Endothelial cell of umbilical vein (primary cell): ENCODE data around the gene SEC61A1. TPM values are rescaled to one million over a fixed set of nuclear protein-coding genes. Genes with fewer than 3 reads are reported as not detected.

ENCODE experiments used
- BruUV-seq: library from RNA; stranded (reverse); fragments of 400-500 nt; replicated peaks from 2 replicates; lab custom pipeline; 2021; lab: Mats Ljungman, UMichigan
- CTCF ChIA-PET: fragments of 300-600, 350-600 bp; sonication (Branson Sonifier 250); formaldehyde crosslinking; loops from one replicate; lab custom pipeline; 2021; ENCODE audit warnings: antibody characterized with exemption, inconsistent platforms; lab: Charles Lee
- POLR2A ChIA-PET: fragments of 300-600, 350-600 bp; sonication (Branson Sonifier 250); formaldehyde crosslinking; loops from one replicate; lab custom pipeline; 2021; ENCODE audit warnings: antibody characterized with exemption, inconsistent platforms; lab: Charles Lee
- DNase-seq: peaks from one replicate; pipeline ENCODE4 v3.0.0-alpha.2; 2011; ENCODE audit warnings: low read depth, low spot score
- FAIRE-seq: peaks from 2 replicates; lab custom pipeline; 2011; peaks lifted over from hg19 to GRCh38; lab: Jason Lieb, UNC
- H2AFZ ChIP-seq: 2 replicates; pipeline ENCODE4 v1.6.0; 2012; ENCODE audit warnings: low read depth, low read length, control low read depth, inconsistent platforms
- H3K27ac ChIP-seq: 2 replicates; pipeline ENCODE4 v1.5.1; 2011; ENCODE audit warnings: low read depth, mild to moderate bottlenecking, control low read depth, low read length, moderate library complexity; ENCODE audit not compliant: insufficient read depth
- H3K27me3 ChIP-seq, 2 experiments: 2 replicates each; pipeline versions ENCODE4 v1.6.0 to v1.6.1; 2011; ENCODE audit warnings: low read length in 2 of 2, mixed read lengths in 1 of 2; ENCODE audit not compliant: control insufficient read depth in 2 of 2, insufficient read depth in 2 of 2
- H3K36me3 ChIP-seq, 2 experiments: 2 replicates in 1 of 2; 3 replicates in 1 of 2; pipeline ENCODE4 v1.5.1; 2011; ENCODE audit warnings: low read length in 2 of 2, mild to moderate bottlenecking in 1 of 2, moderate library complexity in 1 of 2; ENCODE audit not compliant: control insufficient read depth in 2 of 2, insufficient read depth in 2 of 2; ENCODE audit errors: extremely low read depth in 1 of 2
- H3K4me1 ChIP-seq: 3 replicates; pipeline ENCODE4 v1.5.1; 2011; ENCODE audit warnings: mild to moderate bottlenecking, low read length; ENCODE audit not compliant: control insufficient read depth, insufficient read depth; ENCODE audit errors: extremely low read depth
- H3K4me2 ChIP-seq: 2 replicates; pipeline ENCODE4 v1.6.1; 2011; ENCODE audit warnings: low read length, control low read depth, mixed read lengths; ENCODE audit not compliant: insufficient read depth
- H3K4me3 ChIP-seq, 3 experiments: fragments of 200-600 bp in 1 of 3; sonication (generic), shearing (Covaris generic) in 1 of 3; replicated peaks in 1 of 3; 2 replicates each; pipeline ENCODE4 v1.5.1; 2011 to 2016; ENCODE audit warnings: control low read depth in 3 of 3, low read length in 3 of 3, mild to moderate bottlenecking in 2 of 3, inconsistent platforms in 1 of 3, low read depth in 1 of 3, moderate library complexity in 1 of 3; ENCODE audit not compliant: insufficient read depth in 1 of 3
- H3K79me2 ChIP-seq: 2 replicates; pipeline ENCODE4 v1.6.0; 2012; ENCODE audit warnings: low read length, inconsistent platforms; ENCODE audit not compliant: control insufficient read depth, insufficient read depth
- H3K9ac ChIP-seq: replicated peaks from 2 replicates; pipeline ENCODE3; 2011; ENCODE audit warnings: low read length, control low read depth; ENCODE audit not compliant: insufficient read depth; ENCODE audit errors: extremely low read depth
- H3K9me1 ChIP-seq: replicated peaks from 3 replicates; pipeline ENCODE4 v1.6.0; 2011; ENCODE audit warnings: mild to moderate bottlenecking, low read length; ENCODE audit not compliant: control insufficient read depth, insufficient read depth; ENCODE audit errors: extremely low read depth
- H3K9me3 ChIP-seq: replicated peaks from 2 replicates; pipeline ENCODE4 v1.5.1; 2012; ENCODE audit warnings: low read length, inconsistent platforms; ENCODE audit not compliant: control insufficient read depth, insufficient read depth
- H4K20me1 ChIP-seq: replicated peaks from 2 replicates; pipeline ENCODE3; 2011; ENCODE audit warnings: mild to moderate bottlenecking, low read length; ENCODE audit not compliant: control insufficient read depth, insufficient read depth; ENCODE audit errors: extremely low read depth
- CTCF ChIP-seq, 2 donors: IDR thresholded peaks; 1 replicate in 1 of 2; 2 replicates in 1 of 2; pipeline ENCODE4 v1.5.1; 2011; ENCODE audit warnings: low read length in 2 of 2, mild to moderate bottlenecking in 2 of 2, moderate library complexity in 2 of 2, control low read depth in 1 of 2, inconsistent platforms in 1 of 2, low read depth in 1 of 2; ENCODE audit not compliant: insufficient read depth in 1 of 2; ENCODE audit errors: extremely low read depth in 1 of 2
- EZH2 ChIP-seq: IDR thresholded peaks from 2 replicates; pipeline ENCODE4 v1.6.1; 2012; ENCODE audit warnings: borderline replicate concordance, low read depth, mild to moderate bottlenecking, moderate library complexity, low read length, inconsistent platforms; ENCODE audit not compliant: severe bottlenecking
- FOS ChIP-seq: IDR thresholded peaks from 2 replicates; pipeline ENCODE4 v1.6.1; 2011; ENCODE audit warnings: mild to moderate bottlenecking, low read length, moderate library complexity, borderline replicate concordance; ENCODE audit not compliant: insufficient read depth
- GATA2 ChIP-seq: IDR thresholded peaks from 2 replicates; pipeline ENCODE4 v1.7.0; 2011; ENCODE audit warnings: low read depth, mild to moderate bottlenecking, moderate library complexity, mixed read lengths, low read length; ENCODE audit not compliant: insufficient read length, insufficient read depth
- JUN ChIP-seq: IDR thresholded peaks from 2 replicates; pipeline ENCODE4 v1.6.1; 2011; ENCODE audit warnings: borderline replicate concordance, low read depth; ENCODE audit not compliant: insufficient read length, insufficient read depth
- MAX ChIP-seq: IDR thresholded peaks from 2 replicates; pipeline ENCODE4 v1.6.1; 2011; ENCODE audit not compliant: insufficient read depth, insufficient read length
- MYC ChIP-seq: IDR thresholded peaks from one replicate; pipeline ENCODE4 v1.6.1; 2011; ENCODE audit warnings: mild to moderate bottlenecking, low read depth, low read length
- POLR2A ChIP-seq: IDR thresholded peaks from 2 replicates; pipeline ENCODE4 v1.6.1; 2012; ENCODE audit warnings: low read depth, mild to moderate bottlenecking, control low read depth, low read length
- POLR2AphosphoS5 ChIP-seq: IDR thresholded peaks from 2 replicates; pipeline ENCODE4 v1.6.1; 2012; ENCODE audit warnings: low read depth, mild to moderate bottlenecking, control low read depth, low read length, moderate library complexity; ENCODE audit not compliant: insufficient read depth
- dilution Hi-C: fragments of 300-500 bp; cut with MboI; formaldehyde crosslinking; loops from one replicate; pipeline ENCODE4 v1.15.0; 2019; ENCODE audit warnings: low sequenced_read_pairs; ENCODE audit not compliant: extremely low pct_ligation_motif_present
- intact Hi-C: fragments of 100-400 bp; cut with micrococcal nuclease; formaldehyde crosslinking; loops from one replicate; pipeline ENCODE4 v1.10.0; 2022
- polyA plus RNA-seq, 4 experiments: library from polyadenylated mRNA; depleted of rRNA in 3 of 4; stranded (reverse) in 3 of 4; unstranded in 1 of 4; fragments of >200 nt; gene quantifications; 2 replicates each; pipeline versions ENCODE4 v1.2.1 to v1.2.3, GENCODE V29; 2011 to 2012; ENCODE audit warnings: missing spikeins in 1 of 4
- total RNA-seq: library from RNA; stranded (reverse); gene quantifications from 2 replicates; pipeline ENCODE4 v1.2.3, GENCODE V29; 2021

SEC61A1 gene
- total and polyA plus RNA-seq, 2 donors (not counting 3 experiments of a cell fraction or from before 2014, with no cell fraction given): 307 to 312 TPM

DNA sequence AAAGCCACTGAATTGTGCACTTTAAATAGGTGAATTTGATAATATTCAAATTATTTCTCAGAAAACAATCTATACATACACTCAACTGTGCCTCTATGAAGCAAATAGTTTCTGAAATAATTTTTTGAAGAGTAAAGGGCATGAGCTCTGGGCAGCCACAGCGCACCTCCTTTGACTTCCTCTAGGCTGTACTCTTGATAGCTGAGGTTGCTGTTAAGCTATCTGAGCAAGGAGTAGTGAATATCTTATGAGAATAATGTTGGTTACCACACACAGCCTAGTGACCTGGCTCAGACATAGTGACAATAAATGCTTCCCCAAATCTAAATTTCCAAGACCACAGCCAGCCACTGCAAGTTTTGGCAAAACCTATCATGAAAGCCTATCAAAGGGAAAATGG is 11.6 kb upstream of the SEC61A1 start:
- peaks cover 22 to 32% of the 10 kb centered on the region in 2 experiments for H3K27me3 ChIP-seq
- no TSS peak for BruUV-seq
- intact Hi-C loops: no loop called here
- DNase-seq (no peak), FAIRE-seq (no peak)
- dilution Hi-C loops: no loop called here
- CTCF ChIA-PET: no interaction called here
- no peak overlapping the region for H2AFZ ChIP-seq
- no peaks in the 10 kb centered on the region for H3K4me1 ChIP-seq
- no peaks in the 10 kb centered on the region for H4K20me1 ChIP-seq
- no peak overlapping the region for H3K4me2 ChIP-seq
- H3K9me1 ChIP-seq: no peaks in the 10 kb centered on the region
- H3K4me3 ChIP-seq: no peak overlapping the region
- TF ChIP-seq POLR2A (no peak), MAX (no peak), MYC (no peak), GATA2 (no peak), JUN (no peak), EZH2 (no peak), POLR2AphosphoS5 (no peak), CTCF (IDR thresholded peaks at IDR 0.05; ENCODE audit: extremely low read depth in 1 of 2, insufficient read depth in 1 of 2, low read depth in 1 of 2, low read length in 2 of 2) (no peak), FOS (no peak)
- H3K27ac ChIP-seq: no peak overlapping the region
- H3K9ac ChIP-seq: no peak overlapping the region
- H3K79me2 ChIP-seq: no peaks in the 10 kb centered on the region
- POLR2A ChIA-PET: no interaction called here
- H3K36me3 ChIP-seq: no peaks in the 10 kb centered on the region
- no peaks in the 10 kb centered on the region for H3K9me3 ChIP-seq
